ENCODE results near the gene RIOK3.

- no peak for TF ChIP-seq CTCF (conservative IDR thresholded peaks at IDR 0.05; ENCODE audit: low read depth, low read length)
- TF ChIP-seq POLR2A (IDR thresholded peaks at IDR 0.05; ENCODE audit: low read depth, low read length): no peak
- no peak for TF ChIP-seq USF2 (IDR thresholded peaks at IDR 0.05; ENCODE audit: low read depth, low read length)
- no peak for TF ChIP-seq ELK1 (IDR thresholded peaks at IDR 0.05; ENCODE audit: borderline replicate concordance, low read depth, low read length)
Observed at GRCh38 chr18:23528580-23529472, 75.7 kb downstream of the RIOK3 start.
